HepG2 (cell line): Measurements from ENCODE around the gene APOM. TPM values are rescaled to one million over a fixed set of nuclear protein-coding genes. Genes with fewer than 3 reads are reported as not detected.

Experiments used
- ARID2 ChIP-seq: sonication (generic); formaldehyde crosslinking; IDR thresholded peaks from 2 replicates; pipeline ENCODE4 v1.8.1; 2022; ENCODE audit warnings: mild to moderate bottlenecking, missing genetic modification reagents, borderline replicate concordance
- CREB1 ChIP-seq, 2 experiments: fragments of 450-650 bp in 1 of 2; IDR thresholded peaks; 2 replicates each; pipeline ENCODE4 v1.6.1; 2016 to 2017; ENCODE audit warnings: control low read depth in 1 of 2, mild to moderate bottlenecking in 1 of 2, missing compliant biosample characterization in 1 of 2, missing genetic modification characterization in 1 of 2
- FOXK2 ChIP-seq: fragments of 450-650 bp; IDR thresholded peaks from 2 replicates; pipeline ENCODE4 v1.6.1; 2016
- ISX ChIP-seq: sonication (generic); formaldehyde crosslinking; conservative IDR thresholded peaks from 2 replicates; pipeline ENCODE4 v1.5.0; 2020; ENCODE audit warnings: missing genetic modification reagents
- MAFF ChIP-seq: IDR thresholded peaks from 2 replicates; pipeline ENCODE4 v1.6.1; 2011; ENCODE audit warnings: low read depth, low read length, improper control_type of control experiment
- MTF2 ChIP-seq: sonication (generic); formaldehyde crosslinking; IDR thresholded peaks from 2 replicates; pipeline ENCODE4 v1.5.0; 2020; ENCODE audit warnings: missing genetic modification reagents, borderline replicate concordance
- SALL2 ChIP-seq: sonication (generic); formaldehyde crosslinking; IDR thresholded peaks from 2 replicates; pipeline ENCODE4 v1.8.1; 2023; ENCODE audit warnings: mild to moderate bottlenecking, missing genetic modification reagents, inconsistent platforms
- SOX5 ChIP-seq: IDR thresholded peaks from 2 replicates; pipeline ENCODE4 v1.6.1; 2016; ENCODE audit warnings: borderline replicate concordance
- TBX2 ChIP-seq: sonication (generic); formaldehyde crosslinking; IDR thresholded peaks from 2 replicates; pipeline ENCODE4 v1.5.0; 2020; ENCODE audit warnings: missing genetic modification reagents, mild to moderate bottlenecking, borderline replicate concordance
- ZMYM3 ChIP-seq: sonication (generic); formaldehyde crosslinking; IDR thresholded peaks from 2 replicates; pipeline ENCODE4 v1.5.1; 2020; ENCODE audit warnings: mild to moderate bottlenecking, missing genetic modification reagents
- ZNF24 ChIP-seq: fragments of 450-650 bp; IDR thresholded peaks from 2 replicates; pipeline ENCODE4 v1.6.1; 2017; ENCODE audit warnings: antibody characterized with exemption, mild to moderate bottlenecking
- ZNF530 ChIP-seq: sonication (generic); formaldehyde crosslinking; IDR thresholded peaks from 2 replicates; pipeline ENCODE4 v1.5.0; 2020; ENCODE audit warnings: low read depth, mild to moderate bottlenecking, missing genetic modification reagents
- ZNF569 ChIP-seq: sonication (generic); formaldehyde crosslinking; IDR thresholded peaks from 2 replicates; pipeline ENCODE4 v1.5.0; 2020; ENCODE audit warnings: mild to moderate bottlenecking, missing genetic modification reagents, moderate library complexity, borderline replicate concordance
- ZNF605 ChIP-seq: sonication (generic); formaldehyde crosslinking; IDR thresholded peaks from 2 replicates; pipeline ENCODE4 v1.8.0; 2022; ENCODE audit warnings: mild to moderate bottlenecking, missing genetic modification reagents
- ZNF773 ChIP-seq: sonication (generic); formaldehyde crosslinking; IDR thresholded peaks from 2 replicates; pipeline ENCODE4 v1.4.0; 2020; ENCODE audit warnings: missing genetic modification reagents, borderline replicate concordance
- ZNF816 ChIP-seq: sonication (generic); formaldehyde crosslinking; IDR thresholded peaks from 2 replicates; pipeline ENCODE4 v1.8.0; 2022; ENCODE audit warnings: missing genetic modification reagents, mild to moderate bottlenecking, borderline replicate concordance
- ZNF841 ChIP-seq: sonication (generic); formaldehyde crosslinking; IDR thresholded peaks from 2 replicates; pipeline ENCODE4 v1.8.1; 2023; ENCODE audit warnings: missing genetic modification reagents, borderline replicate concordance
- ZNF891 ChIP-seq: sonication (generic); formaldehyde crosslinking; IDR thresholded peaks from 2 replicates; pipeline ENCODE4 v1.5.0; 2020; ENCODE audit warnings: mild to moderate bottlenecking, missing genetic modification reagents
- ZSCAN30 ChIP-seq: sonication (generic); formaldehyde crosslinking; IDR thresholded peaks from 2 replicates; pipeline ENCODE4 v1.5.0; 2020; ENCODE audit warnings: mild to moderate bottlenecking, missing genetic modification reagents
- polyA plus RNA-seq, 8 experiments: library from polyadenylated mRNA; depleted of rRNA in 3 of 8; stranded (reverse) in 7 of 8; unstranded in 1 of 8; fragments of >200 nt; fragmentation: Illumina TruSeq in 4 of 8; extraction: Trizol in 4 of 8; gene quantifications; 2 replicates each; pipeline versions ENCODE4 v1.2.1 to v1.2.3, GENCODE V29; 2011 to 2016; ENCODE audit warnings: low read depth in 4 of 8, missing spikeins in 1 of 8, mixed read lengths in 1 of 8; ENCODE audit not compliant: insufficient read depth in 1 of 8
- total RNA-seq, 5 experiments: library from RNA; depleted of rRNA; stranded (reverse); fragments of >200 nt; fragmentation: Illumina TruSeq; extraction: Trizol; gene quantifications; 2 replicates each; pipeline ENCODE4 v1.2.3, GENCODE V29; 2016; ENCODE audit warnings: low read depth in 1 of 5
- TF ChIP-seq, protein P1 (sequence below): sonication (generic); formaldehyde crosslinking; IDR thresholded peaks from 2 replicates; pipeline ENCODE4 v1.4.0; 2020; ENCODE audit warnings: missing genetic modification reagents, borderline replicate concordance
- TF ChIP-seq, protein P2 (sequence below): sonication (generic); formaldehyde crosslinking; IDR thresholded peaks from 2 replicates; pipeline ENCODE4 v1.5.0; 2020; ENCODE audit warnings: missing genetic modification reagents
- TF ChIP-seq, protein P3 (sequence below): sonication (generic); formaldehyde crosslinking; IDR thresholded peaks from 2 replicates; pipeline ENCODE4 v1.8.1; 2022; ENCODE audit warnings: mild to moderate bottlenecking, missing genetic modification reagents
- TF ChIP-seq, protein P4 (sequence below): IDR thresholded peaks from 2 replicates; pipeline ENCODE4 v1.6.1; 2016; ENCODE audit warnings: low read depth, control low read depth

The APOM gene
- total and polyA plus RNA-seq, 2 of the 13 experiments (the other 11 are each of a cell fraction or from before 2014, with no cell fraction given) = 98.2 to 1,140 TPM

DNA sequence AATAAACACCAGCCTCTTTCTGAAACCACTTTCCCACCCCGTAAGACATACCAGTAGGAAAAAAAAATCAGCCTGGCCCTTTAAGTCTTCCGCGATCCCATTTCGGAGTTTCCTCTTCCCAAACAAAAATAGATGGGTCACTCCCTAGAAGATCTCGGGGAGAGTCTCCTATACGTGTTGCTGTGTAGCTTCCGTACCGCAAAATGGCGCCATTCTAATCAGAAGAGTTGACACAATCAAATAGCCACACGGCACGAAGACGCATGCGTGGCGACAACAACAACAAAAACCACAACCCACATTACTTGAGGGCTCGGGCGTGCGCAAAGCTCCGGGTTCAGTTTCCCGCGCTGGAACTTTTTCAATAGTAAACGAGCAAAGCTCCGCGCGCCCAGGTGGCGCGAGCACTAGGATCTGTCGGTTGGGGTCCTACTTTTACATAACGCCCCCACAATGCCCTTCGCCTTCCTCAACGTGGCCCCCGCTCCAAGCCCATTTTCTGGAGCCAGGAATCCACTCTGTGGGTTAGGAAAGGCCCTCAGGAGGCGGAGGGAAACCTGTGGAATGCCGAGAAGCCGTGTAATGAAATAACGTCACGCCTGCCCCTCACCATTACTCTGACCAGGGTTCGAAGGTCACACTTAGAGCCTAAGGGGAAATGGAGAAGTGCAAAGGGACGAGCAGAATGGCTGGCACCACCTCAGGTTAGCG, 9.3 kb downstream of the APOM start, which contains the start of gene GPANK1 (continued):
- TF ChIP-seq, protein P1, sequence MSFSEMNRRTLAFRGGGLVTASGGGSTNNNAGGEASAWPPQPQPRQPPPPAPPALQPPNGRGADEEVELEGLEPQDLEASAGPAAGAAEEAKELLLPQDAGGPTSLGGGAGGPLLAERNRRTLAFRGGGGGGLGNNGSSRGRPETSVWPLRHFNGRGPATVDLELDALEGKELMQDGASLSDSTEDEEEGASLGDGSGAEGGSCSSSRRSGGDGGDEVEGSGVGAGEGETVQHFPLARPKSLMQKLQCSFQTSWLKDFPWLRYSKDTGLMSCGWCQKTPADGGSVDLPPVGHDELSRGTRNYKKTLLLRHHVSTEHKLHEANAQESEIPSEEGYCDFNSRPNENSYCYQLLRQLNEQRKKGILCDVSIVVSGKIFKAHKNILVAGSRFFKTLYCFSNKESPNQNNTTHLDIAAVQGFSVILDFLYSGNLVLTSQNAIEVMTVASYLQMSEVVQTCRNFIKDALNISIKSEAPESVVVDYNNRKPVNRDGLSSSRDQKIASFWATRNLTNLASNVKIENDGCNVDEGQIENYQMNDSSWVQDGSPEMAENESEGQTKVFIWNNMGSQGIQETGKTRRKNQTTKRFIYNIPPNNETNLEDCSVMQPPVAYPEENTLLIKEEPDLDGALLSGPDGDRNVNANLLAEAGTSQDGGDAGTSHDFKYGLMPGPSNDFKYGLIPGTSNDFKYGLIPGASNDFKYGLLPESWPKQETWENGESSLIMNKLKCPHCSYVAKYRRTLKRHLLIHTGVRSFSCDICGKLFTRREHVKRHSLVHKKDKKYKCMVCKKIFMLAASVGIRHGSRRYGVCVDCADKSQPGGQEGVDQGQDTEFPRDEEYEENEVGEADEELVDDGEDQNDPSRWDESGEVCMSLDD = peak; percentile 51; the same call in 1 of the 2 replicates
- TF ChIP-seq TBX2 (peak; percentile 82), ISX (CRISPR knock-in tag) (no peak), ZNF569 (CRISPR knock-in tag) (peak; percentile 94; the same call in 1 of the 2 replicates), MTF2 (0 out of 2 replicates have a peak, but pooled peaks have one; percentile 67), ZNF530 (0 out of 2 replicates have a peak, but pooled peaks have one; percentile 57), CREB1 (IDR thresholded peaks at IDR 0.05) (peak; percentile 60; the same call in 1 of the 2 replicates), CREB1 (CRISPR knock-in tag; IDR thresholded peaks at IDR 0.05) (peak; percentile 85), ZNF605 (CRISPR knock-in tag) (peak; percentile 85), MAFF (peak; percentile 25; the same call in 1 of the 2 replicates), SALL2 (CRISPR knock-in tag) (no peak), ZNF24 (no peak), ZNF773 (0 out of 2 replicates have a peak, but pooled peaks have one; percentile 10), ARID2 (CRISPR knock-in tag) (no peak), FOXK2 (peak; percentile 85), ZMYM3 (CRISPR knock-in tag) (no peak), ZSCAN30 (CRISPR knock-in tag) (no peak), SOX5 (CRISPR knock-in tag) (no peak; the same call in 1 of the 2 replicates), ZNF841 (CRISPR knock-in tag) (no peak; the same call in 1 of the 2 replicates), ZNF891 (no peak; the same call in 1 of the 2 replicates), ZNF816 (CRISPR knock-in tag) (peak; percentile 95)
- TF ChIP-seq, protein P2, sequence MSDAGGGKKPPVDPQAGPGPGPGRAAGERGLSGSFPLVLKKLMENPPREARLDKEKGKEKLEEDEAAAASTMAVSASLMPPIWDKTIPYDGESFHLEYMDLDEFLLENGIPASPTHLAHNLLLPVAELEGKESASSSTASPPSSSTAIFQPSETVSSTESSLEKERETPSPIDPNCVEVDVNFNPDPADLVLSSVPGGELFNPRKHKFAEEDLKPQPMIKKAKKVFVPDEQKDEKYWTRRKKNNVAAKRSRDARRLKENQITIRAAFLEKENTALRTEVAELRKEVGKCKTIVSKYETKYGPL = peak; percentile 24; the same call in 1 of the 2 replicates
- TF ChIP-seq, protein P3, sequence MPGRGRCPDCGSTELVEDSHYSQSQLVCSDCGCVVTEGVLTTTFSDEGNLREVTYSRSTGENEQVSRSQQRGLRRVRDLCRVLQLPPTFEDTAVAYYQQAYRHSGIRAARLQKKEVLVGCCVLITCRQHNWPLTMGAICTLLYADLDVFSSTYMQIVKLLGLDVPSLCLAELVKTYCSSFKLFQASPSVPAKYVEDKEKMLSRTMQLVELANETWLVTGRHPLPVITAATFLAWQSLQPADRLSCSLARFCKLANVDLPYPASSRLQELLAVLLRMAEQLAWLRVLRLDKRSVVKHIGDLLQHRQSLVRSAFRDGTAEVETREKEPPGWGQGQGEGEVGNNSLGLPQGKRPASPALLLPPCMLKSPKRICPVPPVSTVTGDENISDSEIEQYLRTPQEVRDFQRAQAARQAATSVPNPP (CRISPR knock-in tag) = no peak
- TF ChIP-seq, protein P4, sequence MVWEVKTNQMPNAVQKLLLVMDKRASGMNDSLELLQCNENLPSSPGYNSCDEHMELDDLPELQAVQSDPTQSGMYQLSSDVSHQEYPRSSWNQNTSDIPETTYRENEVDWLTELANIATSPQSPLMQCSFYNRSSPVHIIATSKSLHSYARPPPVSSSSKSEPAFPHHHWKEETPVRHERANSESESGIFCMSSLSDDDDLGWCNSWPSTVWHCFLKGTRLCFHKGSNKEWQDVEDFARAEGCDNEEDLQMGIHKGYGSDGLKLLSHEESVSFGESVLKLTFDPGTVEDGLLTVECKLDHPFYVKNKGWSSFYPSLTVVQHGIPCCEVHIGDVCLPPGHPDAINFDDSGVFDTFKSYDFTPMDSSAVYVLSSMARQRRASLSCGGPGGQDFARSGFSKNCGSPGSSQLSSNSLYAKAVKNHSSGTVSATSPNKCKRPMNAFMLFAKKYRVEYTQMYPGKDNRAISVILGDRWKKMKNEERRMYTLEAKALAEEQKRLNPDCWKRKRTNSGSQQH = no peak
